GM18507 (cell line): ENCODE measurements around the gene KAT5.
"Not testable (repeated sequence)": the region's sequence is repeated elsewhere in the genome, so short reads cannot be mapped to it uniquely, and the experiment has no call there.

ENCODE experiments used
- DNase-seq: peaks from one replicate; pipeline ENCODE4 v3.0.0; 2011; ENCODE audit warnings: low read depth; ENCODE audit not compliant: insufficient read length; ENCODE audit errors: extremely low spot score
- FAIRE-seq: peaks from 2 replicates; lab custom pipeline; 2011; peaks lifted over from hg19 to GRCh38; lab: Jason Lieb, UNC

The KAT5 gene

DNA sequence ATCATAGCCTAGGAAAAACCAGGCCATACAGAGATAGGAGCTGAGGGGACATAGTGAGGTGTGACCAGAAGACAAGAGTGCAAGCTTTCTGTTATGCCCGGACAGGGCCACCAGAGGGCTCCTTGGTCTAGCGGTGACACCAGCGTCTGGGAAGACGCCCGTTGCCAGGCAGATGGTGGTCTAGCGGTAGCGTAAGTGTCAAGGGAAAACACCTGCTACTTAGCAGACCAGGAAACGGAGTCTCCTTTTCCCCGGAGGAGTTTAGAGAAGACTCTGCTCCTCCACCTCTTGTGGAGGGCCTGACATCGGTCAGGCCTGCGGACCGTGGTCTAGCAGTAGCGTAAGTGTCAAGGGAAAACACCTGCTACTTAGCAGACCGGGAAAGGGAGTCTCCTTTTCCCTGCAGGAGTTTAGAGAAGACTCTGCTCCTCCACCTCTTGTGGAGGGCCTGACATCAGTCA lies 5.7 kb upstream of the KAT5 start:
- FAIRE-seq = peak; percentile 46
- DNase-seq = not testable (repeated sequence)

DNA sequence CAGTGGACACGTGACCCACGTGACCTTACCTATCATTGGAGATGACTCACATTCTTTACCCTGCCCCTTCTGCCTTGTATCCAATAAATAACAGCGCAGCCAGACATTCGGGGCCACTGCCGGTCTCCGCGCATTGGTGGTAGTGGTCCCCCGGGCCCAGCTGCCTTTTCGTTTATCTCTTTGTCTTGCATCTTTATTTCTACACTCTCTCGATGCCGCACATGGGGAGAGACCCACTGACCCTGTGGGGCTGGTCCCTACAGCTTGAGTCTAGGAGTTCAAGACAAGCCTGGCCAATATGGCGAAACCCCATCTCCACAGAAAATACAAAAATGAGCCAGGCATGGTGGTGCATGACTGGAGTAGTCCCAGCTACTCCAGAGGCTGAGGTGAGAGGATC lies 5.0 kb upstream of the KAT5 start:
- FAIRE-seq, DNase-seq: not testable (repeated sequence)

DNA sequence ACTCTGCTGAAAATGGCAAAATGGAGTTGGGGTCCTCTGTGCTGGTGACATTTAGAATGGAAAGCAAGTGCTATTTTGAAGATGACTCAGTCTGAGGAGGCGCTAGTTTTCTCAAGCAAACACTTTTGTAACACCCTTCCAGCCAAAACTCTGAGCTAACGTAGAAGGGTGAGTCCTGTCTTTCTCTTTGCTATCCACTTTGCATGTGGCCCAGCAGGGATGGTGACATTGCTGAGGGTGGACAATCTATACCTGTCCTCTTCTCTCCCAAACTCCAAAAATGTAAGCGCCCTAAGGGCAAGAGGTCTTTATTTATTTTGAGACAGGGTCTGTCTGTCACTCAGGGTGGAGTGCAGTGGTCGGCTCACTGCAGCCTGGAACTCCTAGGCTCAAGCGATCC lies 3.6 kb upstream of the KAT5 start:
- FAIRE-seq (no peak), DNase-seq (no peak)

DNA sequence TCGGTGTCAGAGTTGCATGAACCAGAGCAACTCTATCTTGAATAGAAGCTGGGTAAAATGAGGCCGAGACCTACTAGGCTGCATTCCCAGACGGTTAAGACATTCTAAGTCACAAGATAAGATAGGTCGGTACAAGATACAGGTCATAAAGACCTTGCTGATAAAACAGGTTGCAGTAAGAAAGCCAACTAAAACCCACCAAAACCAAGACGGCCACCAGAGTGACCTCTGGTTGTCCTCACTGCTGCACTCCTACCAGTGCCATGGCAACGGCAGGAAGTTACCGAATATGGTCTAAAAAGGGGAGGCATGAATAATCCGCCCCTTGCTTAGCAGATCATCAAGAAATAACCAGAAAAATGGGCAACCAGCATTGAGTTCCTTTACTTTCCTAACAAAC lies 2.4 kb upstream of the KAT5 start:
- DNase-seq (no peak), FAIRE-seq (no peak)

DNA sequence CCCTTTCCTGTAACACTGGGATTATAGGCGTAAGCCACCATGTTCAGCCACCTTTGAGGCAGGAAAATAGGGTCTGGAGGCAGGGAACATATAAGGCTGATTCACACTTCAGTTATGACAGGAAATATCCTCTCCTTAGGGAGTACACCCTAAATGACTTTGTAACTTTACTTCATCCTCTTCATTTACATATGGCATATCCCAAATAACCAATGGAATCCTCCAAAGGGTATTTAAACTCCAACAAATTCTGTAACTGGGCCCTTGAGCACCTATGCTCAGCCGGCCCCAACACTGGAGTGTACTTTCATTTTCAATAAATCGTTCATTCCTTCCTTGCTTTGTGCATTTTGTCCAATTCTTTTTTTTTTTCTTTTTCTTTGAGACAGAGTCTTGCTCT lies 1.6 kb upstream of the KAT5 start:
- no peak for FAIRE-seq

DNA sequence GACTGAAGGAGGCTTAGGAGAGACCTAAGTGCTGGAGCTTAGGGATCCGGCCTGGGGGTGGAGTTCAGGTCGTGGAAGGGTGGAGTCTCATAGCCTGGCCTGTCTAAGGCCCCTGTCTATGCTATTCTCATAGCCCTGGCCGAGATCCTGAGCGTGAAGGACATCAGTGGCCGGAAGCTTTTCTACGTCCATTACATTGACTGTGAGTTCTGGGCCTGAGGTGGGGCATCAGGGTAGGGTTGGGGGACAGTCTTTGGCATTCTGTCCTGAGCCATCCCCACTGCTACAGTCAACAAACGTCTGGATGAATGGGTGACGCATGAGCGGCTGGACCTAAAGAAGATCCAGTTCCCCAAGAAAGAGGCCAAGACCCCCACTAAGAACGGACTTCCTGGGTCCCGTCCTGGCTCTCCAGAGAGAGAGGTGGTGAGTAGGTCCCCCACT lies 603 bp downstream of the KAT5 start:
- DNase-seq (no peak), FAIRE-seq (no peak)

More for the DNA sequence above, 1.6 kb upstream of the KAT5 start:
- DNase-seq = no peak

DNA sequence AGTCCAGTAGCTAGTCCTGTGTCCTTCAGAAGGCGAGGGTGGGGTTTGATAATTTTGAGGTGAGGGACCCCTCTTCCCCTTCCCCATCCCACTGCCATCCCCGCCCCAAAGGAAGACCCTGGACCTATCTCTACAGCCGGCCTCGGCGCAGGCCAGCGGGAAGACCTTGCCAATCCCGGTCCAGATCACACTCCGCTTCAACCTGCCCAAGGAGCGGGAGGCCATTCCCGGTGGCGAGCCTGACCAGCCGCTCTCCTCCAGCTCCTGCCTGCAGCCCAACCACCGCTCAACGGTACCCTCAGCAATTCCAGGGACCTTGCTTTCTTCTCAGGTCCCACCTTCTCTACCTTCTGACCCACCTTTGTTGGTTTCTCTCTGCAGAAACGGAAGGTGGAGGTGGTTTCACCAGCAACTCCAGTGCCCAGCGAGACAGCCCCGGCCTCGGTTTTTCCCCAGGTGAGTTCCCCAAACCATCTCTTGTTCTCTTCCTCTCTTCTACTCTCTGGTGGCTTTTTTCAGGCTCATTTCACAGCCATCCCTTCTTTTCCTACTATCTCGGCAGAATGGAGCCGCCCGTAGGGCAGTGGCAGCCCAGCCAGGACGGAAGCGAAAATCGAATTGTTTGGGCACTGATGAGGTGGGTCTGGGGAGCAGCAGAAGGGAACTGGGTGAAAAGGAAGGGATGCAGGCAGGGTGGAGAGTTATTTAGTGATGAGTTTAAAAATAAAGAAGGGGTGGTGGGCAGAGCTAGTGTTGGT lies 1.3 kb downstream of the KAT5 start:
- no peak for FAIRE-seq
- DNase-seq = no peak

DNA sequence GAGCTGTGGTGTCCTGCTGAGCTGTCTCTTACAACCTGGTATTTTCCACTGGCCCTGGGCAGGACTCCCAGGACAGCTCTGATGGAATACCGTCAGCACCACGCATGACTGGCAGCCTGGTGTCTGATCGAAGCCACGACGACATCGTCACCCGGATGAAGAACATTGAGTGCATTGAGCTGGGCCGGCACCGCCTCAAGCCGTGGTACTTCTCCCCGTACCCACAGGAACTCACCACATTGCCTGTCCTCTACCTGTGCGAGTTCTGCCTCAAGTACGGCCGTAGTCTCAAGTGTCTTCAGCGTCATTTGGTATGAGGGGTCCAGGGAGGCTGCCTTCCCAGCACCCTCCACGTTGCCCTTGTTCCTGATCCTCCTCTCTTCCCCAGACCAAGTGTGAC lies 2.4 kb downstream of the KAT5 start:
- no peak for DNase-seq
- FAIRE-seq = no peak

DNA sequence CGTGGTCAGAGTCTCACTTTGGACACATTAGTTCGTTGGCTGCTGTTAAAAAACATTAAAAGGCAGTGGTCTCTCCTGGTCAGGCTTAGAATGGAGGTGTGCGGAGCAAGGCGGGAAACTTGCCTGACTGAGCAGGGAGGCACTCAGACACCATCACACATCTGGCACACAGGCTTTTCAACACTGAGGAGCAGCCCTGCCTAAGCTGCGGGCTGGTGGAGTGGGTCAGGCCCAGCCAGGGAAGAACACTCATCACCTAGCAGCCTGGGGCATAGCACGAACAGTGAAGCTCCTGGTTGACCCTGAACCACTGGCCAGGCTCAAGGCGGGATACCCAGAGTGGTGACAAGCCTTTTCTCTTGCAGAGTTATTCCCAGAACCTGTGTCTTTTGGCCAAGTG lies 4.2 kb downstream of the KAT5 start:
- FAIRE-seq (no peak), DNase-seq (no peak)

DNA sequence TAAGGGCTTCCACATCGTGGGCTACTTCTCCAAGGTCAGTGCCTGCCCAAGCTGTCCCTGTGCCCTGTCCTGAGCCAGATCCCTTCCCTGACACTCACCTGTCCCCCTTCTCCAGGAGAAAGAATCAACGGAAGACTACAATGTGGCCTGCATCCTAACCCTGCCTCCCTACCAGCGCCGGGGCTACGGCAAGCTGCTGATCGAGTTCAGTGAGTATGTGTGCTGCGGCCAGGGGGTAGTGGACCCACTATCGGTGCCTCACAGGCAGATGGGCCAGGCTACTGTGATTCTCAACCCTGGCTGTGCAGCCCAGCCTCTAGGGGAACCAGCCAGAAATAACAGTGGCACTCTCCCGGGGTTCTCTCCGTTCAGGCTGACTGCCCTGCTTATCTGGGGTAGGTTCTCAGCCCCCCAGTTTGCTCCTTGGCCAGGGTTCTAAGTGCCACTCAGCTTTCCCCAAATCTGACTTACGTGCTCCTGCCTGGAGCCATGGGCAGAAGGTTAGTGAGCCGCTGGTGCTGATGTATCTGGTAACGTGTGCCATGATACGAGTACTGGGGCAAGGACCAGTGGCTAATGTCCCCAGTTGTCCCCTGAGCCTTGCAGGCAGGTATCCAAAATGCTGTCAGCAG lies 4.8 kb downstream of the KAT5 start:
- FAIRE-seq (no peak), DNase-seq (no peak)

DNA sequence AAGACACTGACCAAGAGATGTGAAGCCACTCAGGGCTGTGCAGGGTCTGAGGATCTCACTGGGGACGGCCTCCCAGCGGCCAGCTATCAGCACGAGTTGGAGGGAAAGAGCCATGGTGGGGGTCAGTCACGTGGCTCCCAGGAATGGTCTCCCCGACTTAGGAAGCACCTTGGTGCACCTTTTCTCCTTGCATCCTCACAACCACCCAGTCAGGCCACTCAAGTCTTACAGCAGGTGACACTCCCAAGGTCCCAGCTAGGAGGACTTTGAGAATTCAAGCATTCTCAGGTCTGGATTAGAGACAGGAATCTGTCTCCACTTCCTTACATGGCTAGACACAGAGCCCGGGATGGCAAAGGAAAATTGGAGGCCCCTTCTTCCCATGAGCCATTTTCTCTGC lies 5.9 kb downstream of the KAT5 start:
- FAIRE-seq (no peak), DNase-seq (no peak)

DNA sequence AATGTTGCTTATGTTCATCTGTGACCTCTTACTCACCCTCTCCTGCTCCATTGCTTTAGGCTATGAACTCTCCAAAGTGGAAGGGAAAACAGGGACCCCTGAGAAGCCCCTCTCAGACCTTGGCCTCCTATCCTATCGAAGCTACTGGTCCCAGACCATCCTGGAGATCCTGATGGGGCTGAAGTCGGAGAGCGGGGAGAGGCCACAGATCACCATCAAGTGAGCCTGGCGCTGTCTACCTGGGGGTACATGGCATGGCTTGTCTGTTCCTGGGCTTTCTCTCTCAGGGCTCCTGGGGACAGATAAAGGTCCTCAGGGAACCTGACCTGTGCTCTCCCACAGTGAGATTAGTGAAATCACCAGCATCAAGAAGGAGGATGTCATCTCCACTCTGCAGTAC lies 6.5 kb downstream of the KAT5 start:
- DNase-seq (no peak), FAIRE-seq (no peak)

DNA sequence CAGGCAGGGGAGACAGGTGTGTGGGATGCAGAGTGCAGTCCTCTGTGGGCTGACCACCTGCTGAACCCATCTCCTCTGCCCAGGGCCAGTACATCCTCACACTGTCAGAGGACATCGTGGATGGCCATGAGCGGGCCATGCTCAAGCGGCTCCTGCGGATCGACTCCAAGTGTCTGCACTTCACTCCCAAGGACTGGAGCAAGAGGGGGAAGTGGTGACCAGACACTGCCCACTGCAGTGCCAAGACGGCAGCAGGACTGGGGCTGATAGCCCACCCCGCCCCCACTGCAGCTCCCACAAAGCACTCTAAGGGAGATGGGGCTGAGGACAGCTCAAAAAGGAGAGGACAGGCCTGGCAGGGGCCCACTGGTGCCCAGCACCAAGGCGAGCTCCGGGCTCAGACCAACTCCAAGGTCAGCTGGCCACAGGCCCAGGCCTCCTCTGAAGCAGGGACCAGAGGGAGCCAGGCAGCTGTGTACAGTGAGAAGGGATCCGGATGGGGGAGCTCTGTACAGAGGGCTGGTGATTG lies 7.0 kb downstream of the KAT5 start:
- DNase-seq = no peak
- no peak for FAIRE-seq

DNA sequence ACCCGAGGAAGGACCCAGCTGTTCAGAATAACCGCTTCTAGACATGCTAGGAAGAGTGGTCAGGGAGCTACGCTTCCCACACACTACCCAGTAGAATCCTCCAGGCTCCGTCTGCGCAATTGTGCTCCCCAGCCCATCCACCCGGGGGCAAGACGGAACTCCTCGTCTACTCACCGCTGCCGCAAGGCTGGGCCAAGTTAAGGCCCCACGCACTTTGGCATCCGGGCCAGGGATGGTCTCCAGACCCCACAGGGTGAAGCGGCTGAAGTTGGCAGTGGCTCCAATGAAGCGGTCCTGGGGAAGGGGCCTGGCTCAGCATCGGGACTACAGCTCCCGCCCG lies 7.8 kb downstream of the KAT5 start:
- FAIRE-seq = no peak

DNA sequence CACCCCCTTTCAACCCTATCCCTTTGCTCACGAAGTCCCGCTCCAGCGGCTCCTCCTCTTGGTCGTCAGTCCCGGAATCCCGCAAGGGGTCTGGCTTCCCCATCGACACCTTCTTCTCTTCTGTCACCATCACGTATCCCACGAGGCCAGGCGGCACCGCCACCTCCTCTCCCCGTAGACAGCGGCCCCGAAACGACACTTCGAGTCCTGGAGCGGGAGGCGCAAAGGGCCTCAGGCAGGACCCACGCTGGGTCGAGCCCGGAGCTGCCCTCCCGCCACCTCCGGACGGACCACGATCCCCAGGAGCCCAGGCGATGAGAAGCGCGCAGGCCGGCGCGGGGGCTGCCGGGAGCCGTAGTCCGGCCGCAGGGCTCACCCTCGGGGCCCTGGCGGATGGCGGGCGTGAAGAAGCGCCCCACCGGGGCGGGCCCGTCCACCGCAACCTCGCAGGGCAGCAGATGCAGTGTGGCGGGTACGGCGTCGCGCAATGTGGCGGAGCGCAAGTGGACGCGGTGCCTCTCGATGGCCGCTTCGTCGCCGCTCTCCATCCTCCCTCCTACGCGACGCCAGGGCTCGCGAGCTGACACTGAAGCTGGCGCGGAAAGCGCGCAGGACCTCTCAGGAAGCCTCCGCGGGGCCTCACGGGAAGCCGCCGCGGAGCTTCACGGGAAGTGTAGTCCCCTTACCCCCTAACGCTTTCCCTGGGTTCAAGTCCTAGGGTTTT lies 8.3 kb downstream of the KAT5 start, which contains the start of gene RNASEH2C:
RNASEH2C (minus strand) TSS at position 588 of the 724 bp plus-strand sequence; CDS start at position 548, 40 bp downstream.
- DNase-seq (peak; percentile 92), FAIRE-seq (peak; percentile 94)

More for the DNA sequence above, 7.8 kb downstream of the KAT5 start:
- DNase-seq = no peak

DNA sequence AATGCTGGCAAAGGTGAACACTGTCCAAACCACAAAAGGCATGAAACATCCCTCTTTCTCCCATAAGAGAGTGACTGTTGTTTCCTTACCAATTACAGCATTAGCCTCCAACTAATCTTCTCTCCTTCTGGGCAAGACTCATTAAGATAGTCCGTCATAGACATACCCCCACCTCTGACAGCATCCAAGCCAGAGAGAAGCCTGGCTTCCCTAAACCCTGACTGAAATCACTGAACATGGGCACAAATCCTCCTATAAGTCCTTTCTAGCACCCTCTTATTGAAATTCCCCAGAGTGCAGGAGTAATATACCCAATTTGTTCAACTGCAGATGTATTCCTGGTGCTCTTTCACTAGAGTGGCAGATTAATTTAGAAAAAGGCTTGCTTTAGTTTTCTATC lies 10.2 kb downstream of the KAT5 start:
- DNase-seq = no peak
- no peak for FAIRE-seq

DNA sequence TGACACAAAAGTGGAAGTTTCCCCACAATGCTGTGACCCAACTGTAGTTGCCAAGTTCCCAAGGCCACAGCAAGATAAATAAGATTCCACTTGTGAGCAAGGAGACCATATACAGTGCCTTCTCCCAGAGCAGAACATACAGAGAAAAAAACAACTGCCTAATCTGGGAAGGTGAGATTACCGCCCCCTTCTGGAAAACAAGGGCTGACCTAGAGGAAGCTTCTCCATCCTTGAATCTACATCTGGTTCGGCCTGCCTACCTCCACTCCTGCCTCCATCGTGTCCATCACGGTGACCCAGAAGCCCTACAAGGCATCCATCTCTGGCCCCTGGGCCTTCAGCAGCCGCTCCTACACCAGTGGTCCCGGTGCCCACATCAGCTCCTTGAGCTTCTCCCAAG lies 14.6 kb downstream of the KAT5 start:
- FAIRE-seq (no peak), DNase-seq (no peak)

DNA sequence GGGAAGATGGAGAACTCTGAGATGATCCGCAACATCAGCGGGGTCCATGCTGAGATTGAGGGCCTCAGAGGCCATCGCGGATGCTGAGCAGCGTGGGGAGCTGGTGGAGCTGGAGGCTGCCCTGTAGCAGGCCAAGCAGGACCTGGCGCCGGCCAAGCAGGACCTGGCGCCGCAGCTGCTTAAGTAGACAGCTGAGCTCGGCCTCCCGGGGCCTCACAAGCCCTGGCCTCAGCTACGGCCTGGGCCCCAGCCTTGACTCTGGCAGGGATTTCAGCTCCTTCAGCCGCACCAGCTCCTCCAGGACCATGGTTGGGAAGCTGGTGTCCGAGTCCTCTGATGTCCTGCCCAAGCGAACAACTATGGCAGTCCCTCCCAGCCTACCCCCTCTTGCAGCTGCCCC lies 15.8 kb downstream of the KAT5 start:
- DNase-seq (no peak), FAIRE-seq (no peak)

DNA sequence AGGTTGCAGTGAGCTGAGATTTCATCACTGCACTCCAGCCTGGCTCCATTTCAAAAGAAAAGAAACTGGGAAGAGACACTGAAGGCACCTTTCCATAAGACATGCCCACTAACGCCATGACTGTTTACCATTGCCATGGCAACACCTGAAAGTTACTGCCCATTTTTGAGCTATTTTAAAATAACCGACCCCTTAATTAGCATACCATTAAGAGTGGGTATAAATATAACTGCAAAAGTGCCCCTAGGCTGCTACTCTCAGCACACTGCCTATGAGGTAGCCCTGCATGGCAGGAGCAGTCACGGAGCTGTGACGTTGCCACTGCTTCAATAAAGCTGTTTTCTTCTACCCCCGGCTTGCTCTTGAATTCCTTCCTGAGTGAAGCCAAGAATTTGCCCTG lies 18.4 kb downstream of the KAT5 start:
- FAIRE-seq = no peak

DNA sequence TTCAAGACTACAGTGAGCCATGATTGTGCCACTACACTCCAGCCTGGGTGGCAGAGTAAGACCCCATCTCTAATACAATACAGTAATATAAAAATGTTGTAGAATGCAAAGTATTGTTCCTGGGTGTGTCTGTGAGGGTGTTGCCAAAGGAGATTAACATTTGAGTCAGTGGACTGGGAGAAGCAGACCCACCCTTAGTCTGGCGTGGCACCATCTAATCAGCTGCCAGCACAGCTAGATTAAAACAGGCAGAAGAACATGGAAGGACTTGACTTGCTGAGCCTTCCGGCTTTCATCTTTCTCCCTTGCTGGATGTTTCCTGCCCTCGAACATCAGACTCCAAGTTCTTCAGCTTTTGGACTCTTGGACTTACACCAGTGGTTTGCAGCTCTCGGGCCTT lies 23.1 kb downstream of the KAT5 start:
- not testable (repeated sequence) for FAIRE-seq, DNase-seq

More for the DNA sequence above, 18.4 kb downstream of the KAT5 start:
- no peak for DNase-seq
